Choroid plexus epithelial cell (primary cell): ENCODE measurements around the gene KMT5C.
A peak's percentile ranks its signal among the peaks of the same experiment; 100 is the strongest.

ENCODE experiments used
- DNase-seq: peaks from one replicate; pipeline ENCODE4 v3.0.0-alpha.2; 2010; ENCODE audit warnings: low read depth
- H3K4me3 ChIP-seq: 2 replicates; pipeline ENCODE4 v1.5.1; 2011; ENCODE audit warnings: low read depth, mild to moderate bottlenecking, control low read depth, low read length, moderate library complexity
- CTCF ChIP-seq: conservative IDR thresholded peaks from 2 replicates; pipeline ENCODE4 v1.5.1; 2011; ENCODE audit warnings: low read depth, mild to moderate bottlenecking, control low read depth, inconsistent platforms, low read length, moderate library complexity

Gene KMT5C

GRCh38 chr19:55347442-55348009 lies 7.8 kb downstream of the KMT5C start:
- no peak overlapping the region for H3K4me3 ChIP-seq
- no peak for TF ChIP-seq CTCF
- DNase-seq = no peak

GRCh38 chr19:55348317-55349034 lies 8.8 kb downstream of the KMT5C start:
- no peak for TF ChIP-seq CTCF
- H3K4me3 ChIP-seq = no peak overlapping the region

GRCh38 chr19:55350620-55351315 lies 11.1 kb downstream of the KMT5C start:
- DNase-seq = no peak
- no peak overlapping the region for H3K4me3 ChIP-seq
- no peak for TF ChIP-seq CTCF

More at GRCh38 chr19:55348317-55349034, 8.8 kb downstream of the KMT5C start:
- no peak for DNase-seq

GRCh38 chr19:55352040-55352439 lies 12.4 kb downstream of the KMT5C start:
- no peak overlapping the region for H3K4me3 ChIP-seq
- no peak for TF ChIP-seq CTCF
- no peak for DNase-seq

- H3K4me3 ChIP-seq = no peak overlapping the region
- DNase-seq = no peak
- no peak for TF ChIP-seq CTCF
Measured at GRCh38 chr19:55352549-55353145, 13.0 kb downstream of the KMT5C start.

- no peak for TF ChIP-seq CTCF
- no peak for DNase-seq
- peak overlapping the region; percentile 59 for H3K4me3 ChIP-seq
Measured at GRCh38 chr19:55353356-55353802, 13.7 kb downstream of the KMT5C start.
